Islet precursor cell (in vitro differentiated cells): ENCODE measurements around the gene ZFX.
"Not testable (repeated sequence)": the region's sequence is repeated elsewhere in the genome, so short reads cannot be mapped to it uniquely, and the experiment has no call there.

Experiments
- DNase-seq: peaks from one replicate; pipeline ENCODE4 v3.0.0-alpha.2; 2018

ZFX gene

DNA sequence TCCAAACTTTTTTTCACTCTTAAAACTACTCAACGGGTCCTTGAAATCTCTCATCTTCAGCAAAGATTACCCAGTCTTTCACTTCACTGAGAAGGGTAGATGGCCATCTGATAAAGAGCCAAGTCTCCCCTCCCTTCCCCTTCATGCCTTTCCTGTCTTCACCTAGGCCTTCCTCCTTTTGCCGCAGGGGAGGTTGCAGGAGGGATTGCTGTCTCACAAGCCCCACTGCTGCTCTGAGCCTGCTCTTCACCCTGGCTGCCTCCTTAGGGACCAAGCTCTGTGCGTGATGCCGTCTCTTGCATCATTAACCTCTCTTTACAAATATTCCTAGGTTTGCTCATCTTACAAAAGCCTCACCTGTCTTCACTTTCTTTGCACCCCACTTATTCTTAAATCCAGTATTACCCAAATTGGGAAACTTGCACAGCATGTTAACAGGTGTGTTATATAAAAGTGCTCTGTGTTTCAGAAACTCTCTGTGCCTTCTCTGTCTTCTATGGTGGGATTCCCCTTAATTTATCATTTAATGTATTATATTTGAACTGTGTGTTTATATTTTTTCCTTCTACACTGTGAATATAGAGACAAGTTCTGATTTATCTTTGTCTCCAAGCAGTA lies 3.8 kb downstream of the ZFX start:
- DNase-seq: peak; percentile 93

DNA sequence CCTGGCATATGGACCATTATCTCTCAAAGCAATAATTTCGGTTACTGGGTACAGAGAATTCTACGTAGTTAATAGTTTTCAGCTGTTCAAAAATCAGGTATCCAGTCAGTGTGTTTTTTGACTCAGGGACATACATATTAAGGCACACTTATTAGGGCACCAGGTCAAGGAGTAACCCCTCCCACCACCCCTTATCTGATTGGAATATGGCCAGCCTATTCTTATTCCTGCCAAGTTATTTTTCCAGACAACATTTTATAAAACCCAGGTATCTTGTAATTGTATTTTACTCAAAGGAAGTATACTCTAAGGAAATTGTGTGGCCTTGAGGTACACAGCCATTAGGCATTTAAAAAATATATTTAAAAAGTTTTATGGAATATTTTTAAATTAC lies 4.3 kb downstream of the ZFX start:
- DNase-seq: no peak

DNA sequence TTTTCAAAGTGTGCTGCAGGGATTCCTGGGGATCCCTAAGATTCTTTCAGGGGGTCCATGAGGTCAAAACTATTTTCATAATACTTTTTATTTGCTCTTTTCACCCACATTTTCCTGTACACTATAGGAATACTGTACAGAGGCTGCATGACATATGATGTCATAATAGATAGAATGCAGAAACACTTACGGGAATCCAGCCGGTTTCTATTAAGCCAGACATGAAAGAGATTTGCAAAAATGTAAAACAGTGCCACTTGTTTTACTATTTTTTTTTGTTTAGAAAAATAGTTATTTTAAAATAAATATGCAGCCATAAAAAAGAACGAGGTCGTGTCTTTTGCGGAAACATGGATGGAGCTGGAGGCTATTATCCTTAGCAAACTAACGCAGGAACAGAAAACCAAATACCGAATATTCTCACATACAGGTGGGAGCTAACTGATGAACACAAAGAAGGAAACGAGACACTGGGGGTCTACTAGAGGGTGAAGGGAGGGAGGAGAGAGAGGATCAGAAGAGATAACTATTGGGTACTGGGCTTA lies 5.0 kb downstream of the ZFX start:
- DNase-seq: no peak

DNA sequence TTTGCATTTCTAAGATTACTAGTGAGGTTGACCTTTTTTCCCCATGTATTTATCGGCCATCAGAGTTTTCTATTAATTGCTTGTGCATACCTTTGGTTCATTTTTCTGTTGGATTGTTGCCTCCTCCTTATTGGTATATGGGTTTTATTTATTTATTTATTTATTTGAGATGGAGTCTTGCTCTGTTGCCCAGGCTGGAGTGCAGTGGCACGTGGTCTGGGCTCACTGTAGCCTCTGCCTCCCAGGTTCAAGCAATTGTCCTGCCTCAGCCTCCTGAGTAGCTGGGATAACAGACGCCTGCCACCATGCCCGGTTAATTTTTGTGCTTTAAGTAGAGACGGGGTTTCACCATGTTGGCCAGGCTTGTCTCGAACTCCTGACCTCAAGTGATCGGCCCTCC lies 6.2 kb downstream of the ZFX start:
- DNase-seq: not testable (repeated sequence)

DNA sequence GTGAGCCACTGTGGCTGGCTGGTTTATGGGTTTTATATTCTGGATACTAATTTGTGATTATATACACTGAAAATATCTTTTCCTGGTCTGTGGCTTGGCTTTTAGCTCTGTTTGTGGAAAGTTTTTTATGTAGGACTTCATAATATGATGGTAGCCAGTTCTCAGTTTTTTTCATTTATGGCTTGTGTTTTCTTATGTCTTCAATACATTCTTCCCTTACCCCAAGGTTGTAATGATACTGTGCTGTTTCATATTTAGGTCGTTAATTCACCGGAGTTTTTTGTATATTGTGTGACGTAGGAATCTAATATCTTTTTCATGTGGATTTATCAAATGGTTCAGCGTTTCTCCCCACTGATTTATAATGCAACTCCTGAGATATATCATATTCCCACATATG lies 6.6 kb downstream of the ZFX start:
- no peak for DNase-seq

DNA sequence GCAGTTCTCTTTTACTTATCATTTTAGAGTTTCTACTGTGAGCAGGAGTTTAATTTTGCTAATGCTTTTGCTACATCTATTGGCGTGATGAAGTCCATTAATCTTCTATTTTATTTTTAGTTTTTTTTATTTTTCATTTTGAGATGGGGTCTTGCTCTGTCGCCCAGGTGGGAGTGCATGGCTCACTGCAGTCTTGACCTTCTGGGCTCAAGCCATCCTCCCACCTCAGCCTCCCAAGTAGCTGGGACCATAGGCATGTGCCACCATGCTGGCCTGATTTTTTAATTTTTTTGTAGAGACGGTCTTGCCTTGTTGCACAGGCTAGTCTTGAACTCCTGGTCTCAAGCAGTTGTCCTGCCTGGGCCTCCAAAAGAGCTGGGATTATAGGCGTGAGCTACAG lies 9.4 kb downstream of the ZFX start:
- DNase-seq: no peak

DNA sequence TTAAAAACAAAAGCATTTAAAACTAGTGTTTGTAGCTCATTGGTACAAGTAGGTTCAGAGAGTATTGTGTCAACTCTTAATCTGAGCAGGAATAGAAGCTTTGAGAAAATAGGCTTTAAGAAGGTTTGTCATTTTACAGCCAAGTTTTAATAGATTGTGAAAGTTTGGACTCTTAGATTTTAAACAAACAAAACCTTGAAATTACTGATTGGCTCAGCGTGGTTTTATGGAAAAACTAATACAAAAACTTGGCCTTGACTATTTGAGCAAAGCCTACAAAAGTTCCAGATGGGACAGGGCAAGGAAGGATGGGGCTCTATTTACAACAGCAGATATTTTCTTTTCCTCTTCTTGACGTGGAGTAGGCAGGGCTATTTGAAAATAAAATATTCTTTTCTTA lies 16.5 kb downstream of the ZFX start:
- no peak for DNase-seq

DNA sequence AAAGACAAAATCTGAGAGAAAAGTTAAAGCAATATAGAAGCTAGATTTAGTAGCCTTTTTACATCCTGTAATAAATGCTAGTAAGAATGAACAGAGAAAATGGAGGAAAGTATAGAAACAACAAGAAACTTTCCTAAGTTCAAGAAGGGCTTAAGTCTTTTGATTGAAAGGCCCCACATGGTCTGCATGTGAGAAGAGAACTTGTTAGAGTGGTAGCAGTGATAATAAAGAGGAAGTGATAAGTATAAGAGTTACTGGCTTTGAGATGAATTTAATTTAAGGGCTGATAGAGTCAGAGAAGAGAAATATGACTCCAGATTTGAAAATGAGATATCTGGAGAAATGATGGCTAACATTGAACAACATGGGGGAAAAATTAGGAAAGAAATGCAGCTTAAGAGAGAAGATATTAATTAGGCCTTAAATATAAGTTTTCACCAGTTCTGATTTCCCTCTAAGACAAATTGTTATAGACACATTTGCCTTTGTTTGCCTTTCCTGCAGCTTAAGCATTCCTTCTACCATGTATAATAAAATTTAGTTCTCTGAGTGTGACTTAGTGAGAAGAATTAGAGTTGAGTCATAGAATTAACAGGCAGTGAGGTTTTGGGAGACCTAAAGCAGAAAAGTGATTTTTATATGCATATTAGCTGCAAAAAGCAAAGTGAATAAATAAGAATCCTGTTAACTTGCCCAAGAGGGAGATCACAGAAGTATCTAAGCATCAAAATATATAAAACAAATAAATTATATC lies 18.4 kb downstream of the ZFX start:
- DNase-seq: no peak

DNA sequence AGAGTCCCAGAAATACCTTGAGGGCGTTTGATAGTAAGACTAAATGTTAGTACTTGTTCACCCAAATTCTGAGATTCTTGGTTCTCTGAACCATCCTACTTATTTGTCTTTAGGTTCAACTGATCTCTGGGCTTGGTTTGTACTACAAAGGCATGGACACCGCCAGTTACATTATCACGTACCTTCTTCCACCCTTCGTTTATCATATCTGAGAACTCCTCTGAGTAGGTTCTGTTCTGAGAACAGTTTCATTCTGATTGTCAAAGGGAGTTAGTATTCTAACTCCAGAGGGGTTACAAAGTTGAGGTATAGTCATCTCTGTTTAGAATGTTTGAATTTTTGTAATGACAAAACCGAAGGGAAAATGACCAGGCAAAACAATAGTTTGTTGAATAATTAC lies 19.3 kb downstream of the ZFX start:
- no peak for DNase-seq

DNA sequence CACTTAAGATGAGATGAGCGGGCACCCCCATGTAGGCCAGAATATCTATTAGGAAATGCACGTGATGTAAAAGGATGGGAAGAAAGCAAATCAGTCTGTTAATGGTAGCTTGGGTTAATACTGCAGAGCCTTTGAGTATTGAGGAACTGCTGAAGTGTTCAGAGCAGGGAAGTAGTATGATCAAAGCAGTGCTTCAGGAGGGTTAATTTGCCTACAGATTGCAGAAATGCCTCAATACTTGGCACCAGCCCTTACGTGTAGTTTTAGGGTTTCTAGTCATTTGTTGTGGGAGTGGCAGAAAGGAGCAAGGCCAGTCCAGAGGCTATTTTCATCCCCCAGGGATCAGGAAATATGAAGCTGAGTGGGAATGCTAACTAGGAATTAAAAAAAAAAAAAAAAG lies 19.7 kb downstream of the ZFX start:
- DNase-seq: no peak

DNA sequence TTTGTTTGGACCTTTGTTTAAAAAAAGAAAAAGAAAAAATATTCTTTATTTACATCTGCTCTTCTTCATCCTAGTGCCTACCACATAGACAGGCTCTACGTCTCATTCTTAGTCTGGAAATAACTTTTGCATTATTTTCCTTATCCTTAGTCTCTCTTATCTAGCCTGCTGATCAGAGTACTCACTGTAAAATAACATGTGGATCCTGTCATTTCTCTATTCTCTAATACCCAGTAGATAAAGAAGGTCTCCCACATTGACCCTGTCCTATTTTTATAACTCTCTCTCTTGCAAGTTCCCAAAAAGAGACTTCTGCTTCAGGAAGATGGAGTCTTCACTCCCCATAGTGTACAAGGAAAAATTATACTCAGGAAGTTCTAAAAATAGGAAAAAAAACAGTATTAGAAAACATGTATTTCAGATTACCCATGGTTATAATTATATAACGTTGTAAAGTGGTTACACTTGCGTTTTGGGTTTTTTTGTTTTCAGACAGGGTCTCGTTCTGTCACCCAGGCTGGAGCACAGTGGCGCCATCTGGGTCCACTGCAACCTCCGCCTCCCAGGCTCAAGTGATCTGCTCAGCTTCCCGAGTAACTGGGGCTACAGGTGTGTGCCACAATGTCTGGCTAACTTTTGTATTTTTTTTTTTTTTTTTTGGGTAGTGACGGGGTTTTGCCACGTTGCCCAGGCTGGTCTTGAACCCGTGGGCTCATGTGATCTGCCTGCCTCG lies 23.8 kb downstream of the ZFX start:
- no peak for DNase-seq

DNA sequence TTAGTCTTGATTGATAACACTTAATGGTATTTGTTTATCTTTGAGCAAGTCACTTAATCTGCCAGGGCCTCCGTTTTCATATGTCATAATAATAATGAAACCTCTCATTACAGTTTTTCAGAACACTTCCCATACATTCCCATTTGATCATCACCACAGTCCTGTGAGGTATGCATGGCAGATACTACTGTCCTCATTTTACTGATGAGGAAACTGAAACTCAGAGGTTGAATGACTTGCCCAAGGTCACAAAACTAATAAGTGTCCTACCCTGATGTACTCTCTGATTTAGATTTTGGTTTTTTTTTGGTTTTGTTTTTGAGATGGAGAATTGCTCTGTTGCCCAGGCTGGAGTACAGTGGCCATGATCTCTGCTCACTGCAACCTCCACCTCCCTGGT lies 25.7 kb downstream of the ZFX start:
- no peak for DNase-seq

DNA sequence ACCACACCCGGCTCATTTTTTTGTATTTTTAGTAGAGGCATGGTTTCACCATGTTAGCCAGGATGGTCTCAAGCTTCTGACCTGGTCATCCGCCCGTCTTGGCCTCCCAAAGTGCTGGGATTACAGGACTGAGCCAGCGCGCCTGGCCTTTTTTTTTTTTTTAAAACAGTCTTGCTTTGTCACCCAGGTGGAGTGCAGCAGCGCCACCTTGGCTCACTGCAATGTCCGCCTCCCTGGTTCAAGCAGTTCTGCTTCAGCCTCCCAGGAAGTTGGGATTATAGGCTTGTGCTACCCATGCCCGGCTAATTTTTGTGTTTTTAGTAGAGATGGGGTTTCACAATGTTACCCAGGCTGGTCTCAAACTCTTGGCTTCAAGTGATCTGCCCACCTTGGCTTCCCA lies 28.9 kb downstream of the ZFX start:
- peak; percentile 58 for DNase-seq

DNA sequence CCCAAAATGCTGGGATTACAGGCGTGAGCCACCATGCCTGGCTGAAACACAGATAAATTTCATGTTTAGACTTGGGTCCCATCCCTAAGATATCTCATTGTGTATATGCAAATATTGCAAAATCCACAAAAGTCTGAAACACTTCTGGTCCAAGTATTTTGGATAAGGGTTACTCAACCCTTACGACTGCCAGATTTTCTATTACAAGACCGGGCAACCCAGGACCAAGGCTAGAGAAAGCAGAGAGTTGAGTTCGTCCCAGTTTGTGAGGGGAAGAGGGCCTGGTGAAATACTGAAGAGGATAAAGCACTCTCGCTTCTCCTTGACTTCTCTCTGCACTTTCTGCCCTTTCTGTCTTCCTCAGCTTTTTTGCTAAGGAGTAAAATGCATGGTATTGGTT lies 34.5 kb downstream of the ZFX start:
- no peak for DNase-seq

DNA sequence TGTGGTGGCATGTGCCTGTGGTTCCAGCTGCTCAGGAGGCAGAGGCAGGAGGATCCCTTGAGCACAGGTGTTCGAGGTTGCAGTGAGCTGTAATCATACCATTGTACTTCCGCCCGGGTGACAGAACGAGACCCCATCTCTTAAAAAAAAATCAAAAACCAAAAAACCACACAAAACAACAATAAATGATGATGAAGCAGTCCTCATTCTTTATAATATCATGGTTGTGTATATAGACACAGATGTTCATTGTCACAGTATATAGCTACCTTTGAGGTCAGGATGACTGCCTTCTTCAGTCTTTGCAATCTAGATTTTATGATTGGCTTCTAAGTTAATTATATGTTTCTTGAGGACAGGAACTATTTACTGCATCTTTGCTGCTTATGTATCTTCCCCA lies 37.0 kb downstream of the ZFX start:
- no peak for DNase-seq

DNA sequence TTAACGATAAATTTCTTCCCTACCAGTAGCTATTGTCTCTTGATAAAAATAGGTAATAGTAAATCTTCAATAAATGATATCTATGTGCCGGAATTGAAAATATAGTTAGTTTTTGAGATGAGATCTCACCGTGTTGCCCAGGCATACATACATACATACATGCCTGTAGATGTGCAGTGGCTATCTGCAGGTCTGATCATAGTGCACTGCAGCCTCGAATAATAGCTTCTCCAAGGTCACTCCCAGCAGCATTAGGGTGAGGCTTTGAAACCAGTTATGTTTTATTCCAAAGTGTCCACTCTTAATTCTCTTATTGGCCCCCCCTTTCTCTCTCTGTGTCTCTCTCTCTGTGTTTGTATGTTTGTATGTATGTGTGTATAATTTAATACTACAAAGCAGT lies 37.5 kb downstream of the ZFX start:
- DNase-seq: no peak

DNA sequence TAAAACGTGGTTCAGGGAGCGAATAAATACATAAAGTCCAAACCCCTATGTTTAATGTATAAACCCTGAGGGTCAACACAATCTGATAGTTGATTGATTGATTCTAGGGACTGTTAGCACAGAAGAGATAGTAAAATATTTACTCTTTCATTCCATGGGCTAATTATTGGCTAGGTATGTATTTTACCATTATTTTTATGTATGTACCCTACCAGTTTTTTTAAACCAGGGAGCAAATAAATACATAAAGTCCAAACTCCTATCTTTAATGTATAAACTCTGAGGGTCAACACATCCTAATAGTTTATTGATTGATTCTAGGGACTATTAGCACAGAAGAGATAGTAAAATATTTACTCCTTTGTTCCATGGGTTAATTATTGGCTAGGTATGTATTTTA lies 40.0 kb downstream of the ZFX start:
- DNase-seq: no peak

DNA sequence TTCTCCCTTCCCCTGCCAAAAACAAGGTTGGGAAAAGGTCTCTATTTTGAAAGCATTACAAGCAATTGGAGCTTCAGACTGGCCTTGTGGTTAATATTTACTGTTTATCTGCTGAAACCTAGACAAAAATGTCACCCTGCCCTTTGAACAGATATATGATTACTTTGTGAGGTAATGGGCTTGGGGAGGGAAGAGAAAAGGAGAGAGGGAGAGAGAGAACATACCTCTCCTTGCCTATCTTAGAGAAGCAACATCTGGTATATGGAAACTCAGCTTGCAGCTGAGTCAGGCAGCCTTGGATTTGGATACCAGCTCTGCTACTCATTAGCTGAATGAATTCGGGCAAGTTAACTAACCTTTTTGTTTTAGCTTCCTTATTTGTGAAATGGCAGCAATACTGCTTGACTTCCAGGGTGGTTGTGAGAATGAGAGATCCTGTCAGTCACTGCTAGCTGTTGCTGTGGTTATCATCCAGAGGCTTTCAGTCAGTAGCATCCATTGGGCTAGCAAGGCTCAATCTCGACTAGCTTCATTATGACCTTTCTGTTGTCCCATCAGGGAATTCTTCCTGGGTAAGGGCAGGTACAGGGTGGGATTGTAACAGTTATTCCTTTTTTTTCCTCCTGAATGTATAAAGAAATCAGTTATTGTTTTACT lies 41.1 kb downstream of the ZFX start:
- DNase-seq: no peak

DNA sequence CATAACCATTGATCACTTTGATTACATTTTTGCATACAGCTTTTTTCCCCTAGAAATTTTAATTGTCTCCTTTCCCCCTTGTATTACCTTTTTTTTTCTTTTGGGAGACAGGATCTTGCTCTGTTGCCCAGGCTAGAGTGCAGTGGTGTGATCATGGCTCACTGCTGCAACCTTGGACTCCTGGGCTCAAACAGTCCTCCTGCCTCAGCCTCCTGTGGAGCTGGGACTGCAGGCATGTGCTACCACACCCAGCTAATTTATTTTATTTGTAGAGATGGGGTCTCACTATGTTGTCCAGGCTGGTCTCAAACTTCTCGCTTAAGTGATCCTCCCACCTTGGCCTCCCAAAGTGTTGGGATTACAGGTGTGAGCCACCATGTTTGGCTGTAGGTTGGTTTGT lies 47.0 kb downstream of the ZFX start:
- no peak for DNase-seq

DNA sequence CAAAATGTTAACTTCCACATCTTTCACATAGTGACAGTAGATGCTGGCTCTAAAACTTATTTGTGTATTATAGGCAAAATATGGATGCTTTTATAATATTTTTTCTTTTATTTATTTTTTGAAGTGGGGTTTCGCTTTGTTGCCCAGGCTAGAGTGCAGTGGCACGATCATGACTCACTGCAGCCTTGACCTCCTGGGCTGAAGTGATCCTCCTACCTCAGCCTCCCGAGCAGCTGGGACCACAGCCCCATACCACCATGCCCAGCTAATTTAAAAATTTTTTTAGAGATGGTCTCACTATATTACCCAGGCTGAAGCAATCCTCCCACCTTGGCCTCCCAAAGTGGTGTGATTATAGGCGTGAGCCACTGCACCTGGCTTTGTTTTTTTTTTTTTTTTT lies 48.6 kb downstream of the ZFX start:
- DNase-seq: no peak

DNA sequence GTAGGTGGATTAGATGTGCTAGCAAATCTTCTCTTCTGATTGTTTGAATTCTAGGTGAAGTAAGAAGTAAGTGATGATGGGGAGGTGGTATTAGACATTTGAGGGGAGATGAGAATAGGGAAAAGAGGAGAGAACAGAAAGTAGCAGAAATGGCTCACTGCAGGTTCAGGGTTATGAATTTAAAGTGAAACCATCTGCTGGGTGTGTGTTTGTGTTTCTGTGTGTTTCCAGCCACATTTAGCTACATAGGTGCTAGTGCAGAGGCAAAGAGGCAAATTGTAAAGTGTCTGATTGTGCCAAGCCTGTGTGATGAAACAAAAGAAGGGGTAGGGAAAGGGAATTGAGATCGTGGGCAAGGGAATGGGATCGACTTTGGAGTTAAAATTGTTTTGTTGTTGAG lies 50.6 kb downstream of the ZFX start:
- DNase-seq: no peak

DNA sequence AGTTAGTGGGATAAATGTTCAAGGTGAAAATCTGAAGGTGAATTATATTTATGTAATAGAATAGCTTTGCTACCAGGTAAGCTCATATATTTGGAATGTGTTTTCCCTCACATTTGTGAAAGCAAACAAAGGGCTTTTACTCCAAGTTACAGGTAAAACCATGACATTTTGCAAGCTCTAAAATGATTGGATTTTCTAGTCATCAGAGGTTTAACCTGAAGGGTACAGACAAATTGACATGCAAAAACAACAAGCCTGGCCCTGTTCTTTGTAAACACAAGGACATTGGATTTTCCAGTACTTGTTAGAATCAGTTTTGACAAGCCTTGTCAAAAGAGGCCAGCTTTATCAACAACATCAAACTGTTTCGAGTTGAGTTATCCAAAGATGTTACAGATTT lies 51.7 kb downstream of the ZFX start:
- no peak for DNase-seq

DNA sequence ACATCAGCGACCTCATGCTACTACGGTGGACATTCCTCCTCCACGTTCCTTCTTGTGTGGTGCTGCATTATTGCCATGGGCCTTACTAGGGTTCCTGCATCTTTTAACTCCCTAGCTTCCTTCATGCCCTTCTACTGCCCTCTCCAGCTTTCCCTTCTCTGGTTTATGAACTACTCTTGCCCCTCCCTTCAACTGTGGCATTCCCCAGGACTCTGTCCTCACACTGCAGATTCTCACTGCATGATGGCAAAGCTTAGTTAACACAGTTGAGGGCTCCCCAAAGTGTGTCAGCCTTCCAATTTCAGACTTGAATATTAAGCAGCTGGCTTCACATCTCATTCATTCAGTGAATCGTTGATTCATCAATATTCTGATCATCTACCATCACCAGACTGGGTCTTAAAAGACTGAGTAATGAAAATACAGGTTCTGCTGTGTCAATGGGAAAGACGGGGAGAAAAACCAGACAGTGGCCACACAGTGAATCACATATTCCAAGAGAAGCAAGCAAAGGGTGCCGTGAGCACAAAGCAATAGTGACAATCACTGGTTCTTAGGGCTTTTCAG lies 53.0 kb downstream of the ZFX start:
- no peak for DNase-seq
